Measurements from ENCODE around the gene NCOA3.

GRCh38 chr20:47480705-47481104, 21.0 kb upstream of the NCOA3 start:
- TF ChIP-seq POLR2A (IDR thresholded peaks at IDR 0.05) (no peak), CTCF (IDR thresholded peaks at IDR 0.05) (no peak)
